GM18505 (cell line): Measurements from ENCODE around the gene CATSPERE.

ENCODE experiments used
- ATAC-seq: cut with Tn5 transposase; IDR thresholded peaks from one replicate; pipeline ENCODE4 v1.9.1; 2021; ENCODE audit not compliant: unreplicated experiment
- POLR2A ChIP-seq: IDR thresholded peaks from 4 replicates; pipeline ENCODE4 v1.6.1; 2011; ENCODE audit warnings: borderline replicate concordance; ENCODE audit not compliant: insufficient read depth, insufficient read length; ENCODE audit errors: extremely low read depth

Gene CATSPERE, protein sequence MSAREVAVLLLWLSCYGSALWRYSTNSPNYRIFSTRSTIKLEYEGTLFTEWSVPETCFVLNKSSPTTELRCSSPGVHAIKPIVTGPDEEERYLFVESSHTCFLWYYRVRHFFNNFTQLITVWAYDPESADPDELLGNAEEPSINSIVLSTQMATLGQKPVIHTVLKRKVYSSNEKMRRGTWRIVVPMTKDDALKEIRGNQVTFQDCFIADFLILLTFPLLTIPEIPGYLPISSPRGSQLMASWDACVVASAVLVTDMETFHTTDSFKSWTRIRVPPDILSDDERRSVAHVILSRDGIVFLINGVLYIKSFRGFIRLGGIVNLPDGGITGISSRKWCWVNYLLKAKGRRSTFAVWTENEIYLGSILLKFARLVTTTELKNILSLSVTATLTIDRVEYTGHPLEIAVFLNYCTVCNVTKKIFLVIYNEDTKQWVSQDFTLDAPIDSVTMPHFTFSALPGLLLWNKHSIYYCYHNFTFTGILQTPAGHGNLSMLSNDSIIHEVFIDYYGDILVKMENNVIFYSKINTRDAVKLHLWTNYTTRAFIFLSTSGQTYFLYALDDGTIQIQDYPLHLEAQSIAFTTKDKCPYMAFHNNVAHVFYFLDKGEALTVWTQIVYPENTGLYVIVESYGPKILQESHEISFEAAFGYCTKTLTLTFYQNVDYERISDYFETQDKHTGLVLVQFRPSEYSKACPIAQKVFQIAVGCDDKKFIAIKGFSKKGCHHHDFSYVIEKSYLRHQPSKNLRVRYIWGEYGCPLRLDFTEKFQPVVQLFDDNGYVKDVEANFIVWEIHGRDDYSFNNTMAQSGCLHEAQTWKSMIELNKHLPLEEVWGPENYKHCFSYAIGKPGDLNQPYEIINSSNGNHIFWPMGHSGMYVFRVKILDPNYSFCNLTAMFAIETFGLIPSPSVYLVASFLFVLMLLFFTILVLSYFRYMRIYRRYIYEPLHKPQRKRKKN

DNA sequence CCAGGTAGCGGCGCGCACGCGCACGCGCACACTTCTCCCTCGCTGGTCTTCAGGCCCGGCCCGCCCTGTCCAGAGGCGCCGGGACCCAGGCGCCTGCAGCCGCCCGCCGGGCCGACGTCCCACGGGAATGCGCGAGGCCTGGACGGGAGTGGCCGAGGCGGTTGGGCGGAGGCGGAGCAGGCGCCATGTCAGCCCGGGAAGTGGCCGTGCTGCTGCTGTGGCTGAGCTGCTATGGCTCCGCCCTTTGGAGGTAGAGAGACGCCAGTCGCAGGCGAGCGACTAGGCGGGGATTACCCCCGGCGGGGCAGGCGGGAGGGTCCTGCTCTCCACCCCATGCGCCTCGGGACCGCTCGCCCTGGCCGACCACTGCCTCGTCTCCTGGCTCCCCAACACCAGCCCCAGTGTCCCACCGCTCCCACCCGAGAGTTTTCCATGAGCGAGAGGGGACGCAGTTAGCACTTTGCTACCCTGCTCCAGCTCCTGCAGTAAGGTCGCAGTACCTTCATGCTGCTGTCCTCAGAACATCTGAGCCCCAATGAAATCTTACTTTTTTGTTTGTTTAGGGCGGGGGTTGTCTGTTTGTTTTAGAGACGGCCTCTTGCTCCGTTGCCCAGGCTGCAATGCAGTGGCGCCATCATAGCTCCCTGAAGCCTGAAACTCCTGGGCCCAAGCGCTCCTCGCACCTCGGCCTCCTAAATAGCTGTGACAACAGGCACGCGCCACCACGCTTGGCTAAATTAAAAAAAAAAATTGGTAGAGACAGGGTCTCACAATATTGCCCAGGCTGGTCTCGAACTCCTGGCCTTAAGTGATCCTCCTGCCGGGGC, at the start of gene CATSPERE:
TSS of gene CATSPERE (plus strand) at position 29 of the 827 bp plus-strand sequence. CDS start at position 186, 157 bp downstream.
- ATAC-seq = peak; percentile 99
- TF ChIP-seq POLR2A = peak; percentile 75

DNA sequence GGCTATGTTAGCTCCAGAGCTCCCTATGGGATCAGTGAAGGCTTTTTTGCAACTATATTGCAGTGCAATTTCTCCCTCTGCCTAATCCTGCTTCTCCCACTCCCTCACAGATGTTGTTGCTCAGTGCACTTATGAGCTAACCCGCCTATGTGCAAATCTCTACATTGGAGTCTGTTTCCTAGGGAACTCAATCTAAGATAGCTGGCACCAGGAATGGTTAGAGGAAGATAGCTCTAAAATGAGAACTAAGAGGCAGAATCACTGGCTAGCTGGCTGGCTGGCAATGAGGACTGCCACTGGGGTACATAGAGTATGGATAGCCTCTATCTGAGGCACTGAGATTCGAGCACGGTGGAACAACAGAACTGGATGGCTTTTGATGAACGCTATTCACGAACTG, 48.9 kb upstream of the CATSPERE start:
- ATAC-seq = no peak
- no peak for TF ChIP-seq POLR2A

DNA sequence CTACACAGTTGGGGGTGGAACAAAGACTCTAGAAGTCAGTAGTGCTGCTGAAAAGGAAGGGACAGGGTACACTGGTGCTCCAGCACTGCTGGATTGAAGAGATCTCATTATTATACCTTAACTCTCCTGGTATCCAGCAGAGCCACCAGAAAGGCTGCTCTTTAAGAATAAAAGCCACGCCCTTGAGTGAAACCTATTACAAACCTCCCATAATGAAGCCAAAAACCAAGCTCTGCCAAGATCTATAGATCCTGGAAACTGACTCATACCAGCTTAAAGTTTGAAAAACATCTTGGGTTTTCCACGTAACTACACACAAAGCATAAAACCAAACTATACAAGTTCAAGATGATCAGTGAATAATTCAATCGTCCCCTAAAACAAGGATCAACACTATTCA, 47.3 kb upstream of the CATSPERE start:
- no peak for TF ChIP-seq POLR2A
- no peak for ATAC-seq

DNA sequence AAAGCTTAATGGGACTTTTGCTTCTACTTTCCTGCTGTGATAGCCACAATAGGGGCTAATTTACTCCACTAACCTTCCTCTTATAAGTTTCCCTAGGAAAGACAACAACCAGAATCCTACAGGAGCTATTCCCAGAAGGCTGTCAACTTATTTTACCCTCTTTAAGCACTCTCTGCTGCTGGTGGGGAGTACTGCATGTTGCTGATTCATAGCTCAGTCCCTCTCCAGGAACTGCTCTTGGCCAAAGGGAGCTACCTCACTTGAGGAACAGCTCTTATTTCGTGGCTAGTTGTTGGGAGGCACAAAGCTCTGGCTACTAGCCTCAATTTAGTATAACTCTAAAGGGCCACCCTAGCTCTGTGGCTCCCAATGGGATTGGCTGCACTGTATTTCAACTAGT, 46.5 kb upstream of the CATSPERE start:
- no peak for TF ChIP-seq POLR2A
- ATAC-seq = no peak

DNA sequence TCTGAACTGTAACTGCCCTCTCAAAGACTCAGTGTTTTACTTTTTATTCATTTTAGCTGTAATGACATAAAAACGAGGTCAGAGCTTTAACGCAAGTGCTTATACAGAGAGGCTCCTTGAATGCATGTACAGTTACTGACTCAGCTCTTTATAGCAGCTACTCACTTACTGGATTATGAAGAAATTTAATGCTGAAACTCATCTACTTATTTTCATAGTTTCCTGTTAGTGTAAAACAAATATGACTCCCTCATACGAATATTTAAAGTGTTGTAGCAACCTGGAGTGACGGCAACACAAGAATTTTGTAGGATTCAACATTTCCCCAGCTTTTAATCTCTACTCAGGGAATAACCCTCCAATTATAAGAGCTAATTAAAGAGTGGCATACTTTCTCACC, 42.0 kb upstream of the CATSPERE start:
- ATAC-seq = no peak
- no peak for TF ChIP-seq POLR2A

DNA sequence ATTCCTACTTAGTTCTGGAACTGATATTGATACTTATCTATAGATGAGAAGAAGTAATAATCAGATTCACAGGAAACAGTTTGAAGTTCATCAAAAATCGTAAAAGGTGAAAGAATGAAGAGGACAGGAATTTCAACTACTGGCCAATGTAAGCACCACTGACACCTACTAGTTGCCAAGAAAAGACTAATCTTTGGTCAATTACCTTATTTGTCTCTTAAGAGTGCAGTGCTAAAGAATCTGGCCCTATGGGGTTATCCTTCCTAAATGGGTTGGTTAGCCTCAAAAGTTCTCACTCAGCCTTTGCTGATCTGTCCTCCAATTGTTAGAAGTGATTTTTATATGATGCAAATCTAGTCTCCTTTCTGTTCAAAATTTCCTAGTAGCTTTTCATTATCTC, 38.9 kb upstream of the CATSPERE start:
- ATAC-seq = no peak
- no peak for TF ChIP-seq POLR2A

DNA sequence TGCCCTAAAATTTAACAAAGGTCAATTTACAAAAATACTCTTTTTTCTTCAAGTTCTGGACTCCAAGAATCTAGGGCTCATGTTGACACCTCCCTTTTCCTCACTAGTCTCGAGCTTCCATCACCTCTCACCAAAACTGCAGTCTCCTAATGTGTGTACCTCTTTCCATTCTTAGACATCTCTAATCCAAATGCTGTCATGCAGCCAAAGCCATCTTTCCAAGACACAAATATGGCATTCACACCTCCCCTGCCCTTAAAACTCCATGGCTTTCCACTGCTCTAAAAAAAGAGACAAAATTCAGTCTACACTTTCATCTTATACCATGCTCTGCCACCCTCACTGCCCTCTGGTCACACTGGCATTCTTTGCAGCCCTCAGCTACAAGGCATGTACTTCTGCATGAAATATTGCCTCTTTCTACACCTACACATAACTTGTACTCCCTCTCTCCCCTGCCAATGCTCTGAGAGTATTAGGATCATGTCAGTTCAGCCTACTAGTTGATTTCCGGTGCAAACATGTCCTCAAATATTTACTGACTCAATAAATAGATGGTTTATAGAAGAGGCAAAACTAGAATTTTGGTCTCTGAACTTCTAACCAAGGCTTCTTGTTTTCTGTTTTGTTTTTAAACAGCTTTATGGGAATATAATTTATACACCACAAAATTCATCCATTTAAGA, 36.3 kb upstream of the CATSPERE start:
- no peak for TF ChIP-seq POLR2A
- no peak for ATAC-seq

DNA sequence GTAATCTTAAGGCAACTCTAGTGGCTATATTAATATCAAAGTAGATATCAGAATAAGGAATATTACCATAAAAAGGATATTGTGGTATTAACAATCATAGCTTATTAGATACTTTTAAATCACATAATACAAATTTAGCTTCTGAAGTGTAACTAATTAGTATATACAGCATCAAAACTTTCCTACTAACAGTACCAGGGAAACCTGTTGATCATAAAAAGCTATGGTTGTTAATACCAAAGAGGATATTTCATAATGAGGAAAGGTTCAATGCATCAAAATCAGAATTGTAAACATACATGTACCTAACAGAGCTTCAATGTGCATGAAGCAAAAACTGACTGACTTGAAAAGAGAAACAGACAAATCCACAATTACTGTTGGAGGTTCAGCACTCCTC, 33.4 kb upstream of the CATSPERE start:
- ATAC-seq = no peak
- TF ChIP-seq POLR2A = no peak

DNA sequence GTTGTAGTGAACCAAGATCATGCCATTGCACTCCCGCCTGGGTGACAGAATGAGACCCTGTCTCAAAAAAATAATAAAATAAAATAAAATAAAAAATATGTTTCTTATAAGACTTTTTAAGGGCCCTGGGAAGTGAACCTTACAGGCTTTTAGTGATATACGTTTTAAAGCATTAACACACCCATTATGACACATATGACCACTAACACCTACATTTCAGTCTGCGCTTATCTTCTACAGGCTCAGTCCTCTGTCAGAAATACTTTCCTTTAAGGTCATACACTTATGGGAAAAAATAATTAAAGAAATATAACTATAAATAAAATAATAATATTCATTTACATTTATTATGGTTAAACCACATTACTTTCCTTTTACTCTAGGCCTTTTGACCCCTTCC, 31.3 kb upstream of the CATSPERE start:
- no peak for ATAC-seq
- no peak for TF ChIP-seq POLR2A

DNA sequence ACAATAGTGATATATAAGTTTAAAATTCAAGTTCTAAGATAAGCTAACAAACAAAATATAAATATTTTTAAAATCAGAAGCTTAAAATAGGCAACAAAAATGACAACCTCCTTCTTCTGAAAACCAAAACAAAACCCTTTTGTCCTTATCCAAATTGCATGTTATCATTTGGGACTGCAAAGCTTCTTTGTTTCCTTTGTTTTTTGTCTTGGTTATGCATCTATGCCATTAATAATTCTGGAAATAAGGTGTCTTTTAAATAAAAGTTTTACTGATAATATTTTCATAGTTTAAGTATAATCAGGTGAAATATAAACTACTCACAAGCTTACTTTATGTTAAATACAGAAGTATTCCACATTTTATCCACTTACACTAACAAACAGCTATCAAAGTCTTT, 29.9 kb upstream of the CATSPERE start:
- TF ChIP-seq POLR2A = no peak

DNA sequence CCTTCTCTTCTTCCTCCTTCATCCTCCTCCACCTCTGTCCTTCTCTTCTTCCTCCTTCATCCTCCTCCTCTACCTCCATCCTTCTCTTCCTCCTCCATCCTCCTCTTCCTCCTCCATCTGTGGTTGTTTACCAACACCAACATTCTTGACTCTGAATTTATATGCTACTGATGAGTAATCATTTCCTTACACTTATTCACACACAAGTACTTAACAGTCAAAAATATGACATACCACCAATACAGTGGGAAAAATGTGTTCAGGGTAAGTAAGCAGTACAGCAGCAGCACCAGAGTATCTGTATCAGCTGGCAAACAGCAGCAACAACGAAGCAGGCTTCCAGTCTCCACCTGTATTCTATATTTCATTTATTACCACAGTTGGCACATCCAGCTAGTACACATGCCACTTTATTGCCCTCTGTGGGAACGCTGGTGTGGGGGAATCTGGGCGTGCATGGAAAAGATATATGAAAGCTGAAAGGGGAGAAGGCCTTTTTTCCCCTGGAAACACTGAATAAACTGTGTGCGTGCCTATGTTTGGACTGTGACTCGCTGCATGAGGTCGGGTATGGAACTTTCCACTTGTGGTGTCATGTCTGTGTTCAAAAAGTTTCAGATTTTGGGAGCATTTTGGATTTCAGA, 25.4 kb upstream of the CATSPERE start:
- TF ChIP-seq POLR2A = no peak
- no peak for ATAC-seq

More for the DNA sequence above, 29.9 kb upstream of the CATSPERE start:
- ATAC-seq = no peak
